ENCODE data around the gene CCDC106.

GRCh38 chr19:55667006-55667381, 19.0 kb downstream of the CCDC106 start:
- no peak for TF ChIP-seq SUZ12 (IDR thresholded peaks at IDR 0.05; ENCODE audit: extremely low read depth, insufficient read depth, insufficient read length)
- TF ChIP-seq ZNF274 (IDR thresholded peaks at IDR 0.05; ENCODE audit: low read depth, low read length): no peak

All from NT2/D1 (cell line).